H1 (cell line): ENCODE measurements around the gene CAVIN2.

Source experiments
- CTCF ChIP-seq, 3 experiments: IDR thresholded peaks; 1 replicate in 2 of 3; 2 replicates in 1 of 3; pipeline versions ENCODE4 v1.5.1 to v1.6.1; 2011; ENCODE audit warnings: low read length in 3 of 3, mild to moderate bottlenecking in 3 of 3, inconsistent platforms in 2 of 3, low read depth in 1 of 3, moderate library complexity in 1 of 3; ENCODE audit not compliant: insufficient read depth in 1 of 3; ENCODE audit errors: control extremely low read depth in 1 of 3
- EZH2 ChIP-seq: fragments of 200-600 bp; sonication (generic); IDR thresholded peaks from 2 replicates; pipeline ENCODE4 v1.7.1; 2012; ENCODE audit warnings: low read depth, mild to moderate bottlenecking, moderate library complexity, low read length, inconsistent platforms; ENCODE audit not compliant: severe bottlenecking
- JUND ChIP-seq: IDR thresholded peaks from 2 replicates; pipeline ENCODE4 v1.6.1; 2011; ENCODE audit warnings: mild to moderate bottlenecking, improper control_type of control experiment, low read length
- POLR2A ChIP-seq, 2 experiments: IDR thresholded peaks; 1 replicate in 1 of 2; 2 replicates in 1 of 2; pipeline ENCODE4 v1.6.1; 2011; ENCODE audit warnings: low read depth in 2 of 2, low read length in 2 of 2, mild to moderate bottlenecking in 2 of 2; ENCODE audit errors: control extremely low read depth in 1 of 2
- POLR2AphosphoS5 ChIP-seq: IDR thresholded peaks from 2 replicates; pipeline ENCODE4 v1.6.1; 2011; ENCODE audit warnings: low read depth, low read length
- SAP30 ChIP-seq: fragments of 300-600 bp; sonication (generic); IDR thresholded peaks from 2 replicates; pipeline ENCODE4 v1.7.1; 2012; ENCODE audit warnings: low read length, moderate library complexity, mild to moderate bottlenecking, inconsistent platforms; ENCODE audit not compliant: insufficient read depth, insufficient replicate concordance
- ZNF274 ChIP-seq: IDR thresholded peaks from 2 replicates; pipeline ENCODE4 v1.7.0; 2012; ENCODE audit warnings: low read length, borderline replicate concordance; ENCODE audit errors: extremely low read depth

- TF ChIP-seq POLR2A (IDR thresholded peaks at IDR 0.05; ENCODE audit: control extremely low read depth in 1 of 2, low read depth in 2 of 2, low read length in 2 of 2): no peak
- no peak for TF ChIP-seq CTCF (IDR thresholded peaks at IDR 0.05; ENCODE audit: control extremely low read depth in 1 of 3, insufficient read depth in 1 of 3, low read depth in 1 of 3, low read length in 3 of 3)
- TF ChIP-seq SAP30: no peak
- no peak for TF ChIP-seq JUND
- TF ChIP-seq POLR2AphosphoS5: no peak
- no peak for TF ChIP-seq EZH2
- TF ChIP-seq ZNF274: no peak
Measured at GRCh38 chr2:191891656-191892055, 44.8 kb upstream of the CAVIN2 start.
